ENCODE data around the gene SDSL.

GRCh38 chr12:113469949-113470743 lies 48.0 kb downstream of the SDSL start:
- TF ChIP-seq CTCF (conservative IDR thresholded peaks at IDR 0.05; ENCODE audit: low read length) = no peak
- TF ChIP-seq EZH2phosphoT487 (IDR thresholded peaks at IDR 0.05; ENCODE audit: borderline replicate concordance, low read depth, low read length) = no peak
